Sigmoid colon (tissue), 7 donors: ENCODE results near the gene MRPL36. TPM values are rescaled to one million over a fixed set of nuclear protein-coding genes. Genes with fewer than 3 reads are reported as not detected.
"Not testable (repeated sequence)": the region's sequence is repeated elsewhere in the genome, so short reads cannot be mapped to it uniquely, and the experiment has no call there.

Source experiments
- DNase-seq: peaks from one replicate; pipeline ENCODE4 v3.0.0-alpha.2; 2019
- H3K27ac ChIP-seq, 4 donors: fragments of 200-600 bp; sonication (generic); one replicate each; pipeline ENCODE4 v1.5.1; 2016 to 2019; ENCODE audit warnings: mild to moderate bottlenecking in 1 of 4
- H3K27me3 ChIP-seq, 3 donors: fragments of 200-600 bp; sonication (generic); one replicate each; pipeline ENCODE4 v1.5.1; 2019; ENCODE audit warnings: mild to moderate bottlenecking in 1 of 3
- H3K36me3 ChIP-seq, 4 donors: fragments of 200-600 bp; sonication (generic); one replicate each; pipeline ENCODE4 v1.5.1; 2016 to 2019
- H3K4me1 ChIP-seq, 4 donors: fragments of 200-600 bp; sonication (generic); one replicate each; pipeline ENCODE4 v1.5.1; 2017 to 2019
- H3K4me3 ChIP-seq, 4 donors: fragments of 200-600 bp; sonication (generic); one replicate each; pipeline ENCODE4 v1.5.1; 2017 to 2019; ENCODE audit warnings: mild to moderate bottlenecking in 2 of 4, moderate library complexity in 1 of 4
- H3K9me3 ChIP-seq, 4 donors: fragments of 200-600 bp in 3 of 4; sonication (generic) in 3 of 4; one replicate each; pipeline versions ENCODE4 v1.5.1 to v1.6.1; 2013 to 2019
- EP300 ChIP-seq, 4 donors: sonication (generic); formaldehyde crosslinking; IDR thresholded peaks; one replicate each; pipeline ENCODE4 v1.6.1; 2017; ENCODE audit warnings: antibody characterized with exemption in 4 of 4
- POLR2A ChIP-seq, 2 donors: fragments of 450-650 bp; IDR thresholded peaks; one replicate each; pipeline ENCODE4 v1.6.1; 2016; ENCODE audit warnings: antibody characterized with exemption in 2 of 2, mild to moderate bottlenecking in 2 of 2, moderate library complexity in 2 of 2
- POLR2AphosphoS5 ChIP-seq, 4 donors: sonication (generic); formaldehyde crosslinking; IDR thresholded peaks; one replicate each; pipeline ENCODE4 v1.6.1; 2017; ENCODE audit warnings: antibody characterized with exemption in 4 of 4
- WGBS, 2 donors: extraction: QIAGEN DNeasy Blood & Tissue Kit; methylation state at CpG; one replicate each; pipeline ENCODE4 v1.1.7; 2013; 5-methylcytosine and 5-hydroxymethylcytosine counted together
- intact Hi-C: fragments of 100-400 bp; cut with DNase I; formaldehyde crosslinking; loops from one replicate; pipeline ENCODE4 v1.15.1; 2023
- polyA plus RNA-seq, 3 donors: library from polyadenylated mRNA; stranded (reverse); fragments of 200-250 nt; gene quantifications; one replicate each; pipeline ENCODE4 v1.2.3, GENCODE V29; 2013
- total RNA-seq, 4 donors: library from RNA; depleted of rRNA; stranded (reverse); fragments of >200 nt; gene quantifications; one replicate each; pipeline ENCODE4 v1.1.0, GENCODE V29; 2016
- TF ChIP-seq, protein P1 (sequence below), 4 experiments: fragments of 450-650 bp in 3 of 4; fragments of 200-600 bp in 1 of 4; IDR thresholded peaks; one replicate each; pipeline ENCODE4 v1.5.1; 2016 to 2019; ENCODE audit warnings: antibody characterized with exemption in 4 of 4, mild to moderate bottlenecking in 3 of 4, moderate library complexity in 2 of 4
- donor health status: healthy with polysubstance abuse.
- donor health status: Bipolar disorder and iron deficiency.
- donor health status: healthy.

MRPL36 gene
- total and polyA plus RNA-seq, 7 donors = 32.4 to 77.9 (median 59.4) TPM

DNA sequence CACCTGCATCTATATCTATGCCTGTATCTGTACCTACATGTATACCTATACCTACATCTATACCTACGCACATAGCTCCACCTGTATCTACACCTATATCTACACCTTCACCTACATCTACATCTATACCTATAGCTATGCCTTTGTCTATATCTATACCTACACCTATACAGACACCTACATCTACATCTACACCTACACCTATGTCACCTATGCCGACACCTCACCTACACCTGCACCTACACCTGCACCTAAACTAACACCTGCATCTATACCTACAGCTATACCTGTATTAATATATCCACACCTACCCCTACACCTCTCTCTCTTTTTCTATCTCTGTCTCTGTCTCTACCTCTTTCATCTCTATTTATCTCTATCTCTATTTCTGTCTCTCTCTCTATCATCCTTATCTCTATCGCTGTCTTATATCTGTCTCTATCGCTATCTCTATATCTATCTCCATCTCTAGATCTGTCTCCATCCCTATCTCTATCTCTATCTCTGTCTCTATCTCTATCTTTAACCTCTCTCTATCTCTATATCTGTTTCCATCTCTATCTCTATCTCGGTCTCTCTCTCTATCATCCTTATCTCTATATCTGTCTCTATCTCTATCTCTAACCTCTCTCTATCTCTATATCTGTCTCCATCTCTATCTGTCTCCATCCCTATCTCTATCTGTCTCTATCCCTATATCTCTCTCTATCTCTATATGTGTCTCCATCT lies 45.2 kb upstream of the MRPL36 start:
- H3K27me3 ChIP-seq = peaks cover 6 to 66% (median 23%) of the 10 kb centered on the region in 3 donors
- TF ChIP-seq POLR2A (IDR thresholded peaks at IDR 0.05) (no peak), POLR2AphosphoS5 (IDR thresholded peaks at IDR 0.05) (no peak), EP300 (IDR thresholded peaks at IDR 0.05) (no peak)
- TF ChIP-seq, protein P1, sequence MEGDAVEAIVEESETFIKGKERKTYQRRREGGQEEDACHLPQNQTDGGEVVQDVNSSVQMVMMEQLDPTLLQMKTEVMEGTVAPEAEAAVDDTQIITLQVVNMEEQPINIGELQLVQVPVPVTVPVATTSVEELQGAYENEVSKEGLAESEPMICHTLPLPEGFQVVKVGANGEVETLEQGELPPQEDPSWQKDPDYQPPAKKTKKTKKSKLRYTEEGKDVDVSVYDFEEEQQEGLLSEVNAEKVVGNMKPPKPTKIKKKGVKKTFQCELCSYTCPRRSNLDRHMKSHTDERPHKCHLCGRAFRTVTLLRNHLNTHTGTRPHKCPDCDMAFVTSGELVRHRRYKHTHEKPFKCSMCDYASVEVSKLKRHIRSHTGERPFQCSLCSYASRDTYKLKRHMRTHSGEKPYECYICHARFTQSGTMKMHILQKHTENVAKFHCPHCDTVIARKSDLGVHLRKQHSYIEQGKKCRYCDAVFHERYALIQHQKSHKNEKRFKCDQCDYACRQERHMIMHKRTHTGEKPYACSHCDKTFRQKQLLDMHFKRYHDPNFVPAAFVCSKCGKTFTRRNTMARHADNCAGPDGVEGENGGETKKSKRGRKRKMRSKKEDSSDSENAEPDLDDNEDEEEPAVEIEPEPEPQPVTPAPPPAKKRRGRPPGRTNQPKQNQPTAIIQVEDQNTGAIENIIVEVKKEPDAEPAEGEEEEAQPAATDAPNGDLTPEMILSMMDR (IDR thresholded peaks at IDR 0.05) = no peak

DNA sequence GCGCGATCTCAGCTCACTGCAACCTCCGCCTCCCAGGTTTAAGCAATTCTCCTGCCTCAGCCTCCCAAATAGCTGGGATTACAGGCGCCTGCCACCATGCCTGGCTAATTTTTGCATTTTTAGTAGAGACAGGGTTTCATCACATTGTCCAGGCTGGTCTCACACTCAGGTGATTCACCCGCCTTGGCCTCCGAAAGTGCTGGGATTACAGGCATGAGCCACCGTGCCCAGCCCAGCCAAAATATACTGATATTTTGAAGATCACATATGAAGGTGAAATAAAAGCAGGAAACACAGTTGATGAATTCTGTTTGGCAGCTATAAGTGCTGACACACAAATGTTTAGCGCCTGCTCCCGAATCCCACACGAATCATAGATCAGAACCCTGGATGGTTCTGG lies 44.1 kb upstream of the MRPL36 start:
- peaks cover 6 to 63% (median 19%) of the 10 kb centered on the region in 3 donors for H3K27me3 ChIP-seq
- H3K9me3 ChIP-seq, DNase-seq, H3K4me3 ChIP-seq, H3K36me3 ChIP-seq, H3K4me1 ChIP-seq, H3K27ac ChIP-seq, intact Hi-C loops: not testable (repeated sequence)
- WGBS, 2 donors = 82 to 83% methylated on average over 10 of the region's 10 CpGs

More for the DNA sequence above, 45.2 kb upstream of the MRPL36 start:
- Histone ChIP-seq H3K27ac (no peak overlapping the region), H3K9me3 (no peaks in the 10 kb centered on the region), H3K4me1 (no peaks in the 10 kb centered on the region), H3K36me3 (no peaks in the 10 kb centered on the region), H3K4me3 (no peak overlapping the region)
- intact Hi-C loops = no loop called here
- 94 to 95% methylated on average over 5 of the region's 5 CpGs for WGBS, 2 donors
- DNase-seq = no peak

DNA sequence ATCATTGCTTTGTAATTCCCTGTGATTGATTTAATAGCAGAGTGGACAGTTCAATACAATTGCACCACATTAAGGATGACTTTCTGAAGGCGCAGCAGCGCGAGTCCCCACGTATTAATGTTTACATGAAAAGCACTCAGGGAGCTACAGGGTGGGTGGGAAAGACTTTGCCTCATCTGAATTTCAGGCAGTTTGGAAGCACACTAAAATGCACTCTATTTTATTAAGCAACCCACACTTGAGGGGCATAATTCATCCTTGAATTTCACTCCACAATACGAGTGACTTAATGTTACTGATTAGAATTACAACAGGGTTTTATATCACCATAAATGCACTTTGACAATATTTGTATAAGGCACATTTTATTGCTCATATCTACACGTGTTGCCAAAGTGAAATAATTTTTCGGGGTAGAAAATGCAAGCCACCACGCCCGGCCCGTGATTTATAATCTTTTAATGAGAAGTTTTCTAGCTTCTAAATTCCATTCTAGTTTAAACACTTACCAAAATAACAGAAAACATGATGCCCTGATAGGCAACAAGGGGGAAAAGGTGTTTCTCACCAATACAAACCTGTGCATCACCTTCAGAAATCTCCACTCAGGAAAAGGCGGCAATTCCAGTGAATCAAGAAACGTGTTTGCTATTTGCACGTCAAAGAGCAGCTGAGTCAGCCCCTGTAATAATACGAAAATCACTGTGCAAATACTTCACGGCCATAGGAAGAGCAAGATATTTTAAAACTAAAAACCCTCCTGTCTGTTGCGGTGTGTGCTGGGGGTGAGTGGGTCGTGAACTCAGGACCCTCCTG lies 42.6 kb upstream of the MRPL36 start:
- no peak overlapping the region for H3K27ac ChIP-seq
- intact Hi-C loops = no loop called here
- peaks cover 6 to 59% (median 14%) of the 10 kb centered on the region in 3 donors for H3K27me3 ChIP-seq

DNA sequence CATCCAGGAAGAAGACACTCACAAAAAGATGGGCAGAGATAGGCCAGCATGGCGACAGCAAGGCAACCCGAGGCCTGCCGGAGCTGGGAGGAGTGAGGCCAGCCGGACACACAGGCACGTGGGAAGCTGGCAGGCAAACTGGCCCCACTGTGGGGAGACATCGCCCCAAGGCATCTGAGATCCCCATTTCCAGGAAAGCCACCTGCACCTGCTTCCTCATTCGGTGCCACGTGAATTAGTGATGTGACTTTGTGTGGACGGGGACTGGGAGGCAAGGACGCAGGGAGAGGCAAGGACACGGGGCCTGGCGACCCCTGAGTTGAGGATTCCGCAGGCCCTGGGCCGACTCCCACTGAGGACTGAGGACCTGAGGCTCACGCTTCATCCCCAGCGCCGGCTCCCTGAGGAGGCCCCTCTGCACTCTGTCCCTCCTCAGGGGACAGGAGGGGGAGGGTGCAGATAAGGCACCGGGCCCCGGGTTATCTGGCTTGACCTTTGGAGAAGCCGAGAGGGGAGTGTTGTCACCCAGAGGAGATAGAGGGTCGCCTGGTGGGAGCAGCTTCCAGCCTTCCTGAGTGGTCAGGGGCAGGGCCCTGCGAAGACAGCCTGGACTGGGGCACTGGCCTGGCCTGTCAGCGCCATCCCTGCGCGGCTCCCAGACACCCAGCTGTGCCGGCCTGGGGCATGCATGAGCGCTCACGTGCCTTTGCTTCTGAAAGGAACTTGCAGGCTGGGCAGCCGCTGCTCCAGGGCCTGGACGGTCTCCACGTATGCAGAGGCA lies 41.3 kb upstream of the MRPL36 start:
- WGBS, 2 donors = 36 to 47% methylated on average over 31 of the region's 31 CpGs

More for the DNA sequence above, 42.6 kb upstream of the MRPL36 start:
- no peak for DNase-seq
- TF ChIP-seq POLR2AphosphoS5 (IDR thresholded peaks at IDR 0.05) (no peak), POLR2A (IDR thresholded peaks at IDR 0.05) (no peak), EP300 (IDR thresholded peaks at IDR 0.05) (no peak)
- TF ChIP-seq, protein P1 (IDR thresholded peaks at IDR 0.05) = no peak
- H3K36me3 ChIP-seq = no peaks in the 10 kb centered on the region
- H3K4me1 ChIP-seq = no peaks in the 10 kb centered on the region
- no peaks in the 10 kb centered on the region for H3K9me3 ChIP-seq
- H3K4me3 ChIP-seq = no peak overlapping the region
- WGBS, 2 donors = 14 to 59% methylated on average over 17 of the region's 17 CpGs

More for the DNA sequence above, 41.3 kb upstream of the MRPL36 start:
- TF ChIP-seq, protein P1 (IDR thresholded peaks at IDR 0.05) = no peak
- no peak for TF ChIP-seq EP300 (IDR thresholded peaks at IDR 0.05)
- no peak for TF ChIP-seq POLR2A (IDR thresholded peaks at IDR 0.05)
- no peak for TF ChIP-seq POLR2AphosphoS5 (IDR thresholded peaks at IDR 0.05)
- H3K36me3 ChIP-seq = no peaks in the 10 kb centered on the region
- H3K9me3 ChIP-seq = no peaks in the 10 kb centered on the region
- H3K27me3 ChIP-seq = peaks cover 6 to 65% (median 14%) of the 10 kb centered on the region in 3 donors
- intact Hi-C loops = no loop called here
- no peak overlapping the region for H3K4me3 ChIP-seq
- H3K4me1 ChIP-seq = no peaks in the 10 kb centered on the region
- H3K27ac ChIP-seq = no peak overlapping the region
- no peak for DNase-seq
